IMR-90 (cell line): Measurements from ENCODE around the gene NAA15. TPM values are rescaled to one million over a fixed set of nuclear protein-coding genes. Genes with fewer than 3 reads are reported as not detected.
A peak's percentile ranks its signal among the peaks of the same experiment; 100 is the strongest.

Experiments used
- ATAC-seq: fragments of 200-7000 bp; cut with Tn5 transposase; 2 replicates; pipeline ENCODE4 v1.9.1; 2020; ENCODE audit warnings: low read depth, mild to moderate bottlenecking, moderate library complexity
- BruUV-seq: library from RNA; stranded (reverse); fragments of 400-500 nt; replicated peaks from 2 replicates; lab custom pipeline; 2021; lab: Mats Ljungman, UMichigan
- CTCF ChIA-PET: fragments of 300-600 bp; formaldehyde crosslinking; extraction: SDS; loops from one replicate; lab custom pipeline; 2021; ENCODE audit warnings: antibody characterized with exemption; lab: Yijun Ruan, JAX
- POLR2A ChIA-PET: fragments of 300-600 bp; sonication (Branson Sonifier 250); formaldehyde crosslinking; loops from one replicate; lab custom pipeline; 2022; ENCODE audit warnings: antibody characterized with exemption; ENCODE audit not compliant: unreplicated experiment; lab: Charles Lee
- DNase-seq: peaks from one replicate; pipeline ENCODE4 v3.0.0; 2013
- H2AFZ ChIP-seq: replicated peaks from 2 replicates; pipeline ENCODE3; 2013; ENCODE audit warnings: low read length, mild to moderate bottlenecking; ENCODE audit not compliant: poor library complexity
- H2AK5ac ChIP-seq: 2 replicates; pipeline ENCODE4 v1.6.1; 2013; ENCODE audit warnings: low read depth, low read length, inconsistent platforms
- H2AK9ac ChIP-seq: replicated peaks from 2 replicates; pipeline ENCODE3; 2013; ENCODE audit warnings: mild to moderate bottlenecking, low read depth, low read length, moderate library complexity; ENCODE audit not compliant: poor library complexity
- H2BK120ac ChIP-seq: 2 replicates; pipeline ENCODE4 v1.6.1; 2013; ENCODE audit warnings: low read depth, low read length, inconsistent platforms
- H2BK15ac ChIP-seq: 3 replicates; pipeline ENCODE4 v1.6.1; 2013; ENCODE audit warnings: low read depth, low read length, inconsistent platforms
- H2BK20ac ChIP-seq: 2 replicates; pipeline ENCODE4 v1.6.1; 2013; ENCODE audit warnings: low read depth, mild to moderate bottlenecking, inconsistent platforms, low read length, moderate library complexity
- H2BK5ac ChIP-seq: 2 replicates; pipeline ENCODE4 v1.6.1; 2013; ENCODE audit warnings: mild to moderate bottlenecking, low read depth, low read length, inconsistent platforms; ENCODE audit not compliant: poor library complexity, severe bottlenecking
- H3K14ac ChIP-seq: replicated peaks from 2 replicates; pipeline ENCODE4 v1.6.1; 2013; ENCODE audit warnings: low read depth, low read length, inconsistent platforms
- H3K18ac ChIP-seq: 2 replicates; pipeline ENCODE4 v1.6.1; 2013; ENCODE audit warnings: low read depth, low read length, control low read depth
- H3K23ac ChIP-seq: 2 replicates; pipeline ENCODE4 v1.6.1; 2013; ENCODE audit warnings: low read depth, low read length, inconsistent platforms
- H3K27ac ChIP-seq: 2 replicates; pipeline ENCODE4 v1.5.1; 2013; ENCODE audit warnings: mild to moderate bottlenecking, control low read depth, low read length; ENCODE audit not compliant: insufficient read depth
- H3K27me3 ChIP-seq: 2 replicates; pipeline ENCODE4 v1.6.1; 2013; ENCODE audit warnings: low read length; ENCODE audit not compliant: control insufficient read depth, insufficient read depth
- H3K36me3 ChIP-seq: 2 replicates; pipeline ENCODE4 v1.6.1; 2013; ENCODE audit warnings: low read length, mixed read lengths; ENCODE audit not compliant: control insufficient read depth, insufficient read depth
- H3K4ac ChIP-seq: 2 replicates; pipeline ENCODE4 v1.6.1; 2013; ENCODE audit warnings: low read depth, low read length, inconsistent platforms
- H3K4me1 ChIP-seq: 2 replicates; pipeline ENCODE4 v1.6.1; 2013; ENCODE audit warnings: low read length, mixed read lengths; ENCODE audit not compliant: control insufficient read depth, insufficient read depth
- H3K4me2 ChIP-seq: 2 replicates; pipeline ENCODE4 v1.6.1; 2013; ENCODE audit warnings: low read depth, mild to moderate bottlenecking, control low read depth, low read length, moderate library complexity
- H3K4me3 ChIP-seq: 2 replicates; pipeline ENCODE4 v1.5.1; 2013; ENCODE audit warnings: low read depth, mild to moderate bottlenecking, control low read depth, low read length, moderate library complexity; ENCODE audit not compliant: insufficient read depth
- H3K56ac ChIP-seq: 2 replicates; pipeline ENCODE4 v1.6.1; 2013; ENCODE audit warnings: low read length, inconsistent platforms; ENCODE audit not compliant: insufficient read depth; ENCODE audit errors: extremely low read depth
- H3K79me1 ChIP-seq, 2 experiments: 2 replicates each; pipeline ENCODE4 v1.6.1; 2013; ENCODE audit warnings: low read length in 2 of 2, inconsistent platforms in 1 of 2, low read depth in 1 of 2
- H3K9ac ChIP-seq: 2 replicates; pipeline ENCODE4 v1.6.1; 2013; ENCODE audit warnings: low read depth, low read length, control low read depth
- H3K9me1 ChIP-seq: 2 replicates; pipeline ENCODE4 v1.6.1; 2013; ENCODE audit warnings: low read length, inconsistent platforms; ENCODE audit not compliant: insufficient read depth
- H3K9me3 ChIP-seq: 2 replicates; pipeline ENCODE4 v1.6.1; 2013; ENCODE audit warnings: low read length; ENCODE audit not compliant: control insufficient read depth, insufficient read depth
- H4K20me1 ChIP-seq: 2 replicates; pipeline ENCODE4 v1.6.1; 2013; ENCODE audit warnings: low read length, inconsistent platforms; ENCODE audit not compliant: insufficient read depth
- H4K5ac ChIP-seq: 2 replicates; pipeline ENCODE4 v1.6.1; 2013; ENCODE audit warnings: mild to moderate bottlenecking, low read depth, low read length, control low read depth
- H4K8ac ChIP-seq, 2 experiments: 2 replicates each; pipeline ENCODE4 v1.6.1; 2013; ENCODE audit warnings: low read depth in 2 of 2, low read length in 2 of 2, control low read depth in 1 of 2, inconsistent platforms in 1 of 2
- H4K91ac ChIP-seq: 2 replicates; pipeline ENCODE4 v1.6.1; 2013; ENCODE audit warnings: low read depth, low read length, inconsistent platforms; ENCODE audit not compliant: insufficient read depth
- BHLHE40 ChIP-seq: fragments of 150-350 bp; IDR thresholded peaks from 2 replicates; pipeline ENCODE4 v1.6.1; 2016; ENCODE audit warnings: mild to moderate bottlenecking, low read depth, low read length
- FOS ChIP-seq: fragments of 150-350 bp; IDR thresholded peaks from 2 replicates; pipeline ENCODE4 v1.6.1; 2016; ENCODE audit warnings: low read depth, low read length
- MAZ ChIP-seq: IDR thresholded peaks from 2 replicates; pipeline ENCODE4 v1.6.1; 2012; ENCODE audit warnings: low read depth, mild to moderate bottlenecking, low read length, improper control_type of control experiment, moderate library complexity, borderline replicate concordance
- MXI1 ChIP-seq: IDR thresholded peaks from 2 replicates; pipeline ENCODE4 v1.6.1; 2012; ENCODE audit warnings: low read depth, mild to moderate bottlenecking, low read length, moderate library complexity, borderline replicate concordance
- NFE2L2 ChIP-seq: fragments of 150-350 bp; IDR thresholded peaks from 2 replicates; pipeline ENCODE4 v1.6.1; 2016; ENCODE audit warnings: low read depth, mild to moderate bottlenecking, low read length
- POLR2A ChIP-seq: IDR thresholded peaks from 2 replicates; pipeline ENCODE4 v1.6.1; 2012; ENCODE audit warnings: mild to moderate bottlenecking, low read depth, low read length
- RAD21 ChIP-seq: IDR thresholded peaks from 2 replicates; pipeline ENCODE4 v1.6.1; 2012; ENCODE audit warnings: low read length, improper control_type of control experiment
- RCOR1 ChIP-seq: IDR thresholded peaks from 2 replicates; pipeline ENCODE4 v1.6.1; 2012; ENCODE audit warnings: mild to moderate bottlenecking, low read length, improper control_type of control experiment; ENCODE audit not compliant: insufficient replicate concordance
- RFX5 ChIP-seq: IDR thresholded peaks from 2 replicates; pipeline ENCODE4 v1.8.0; 2012; ENCODE audit warnings: low read depth, mild to moderate bottlenecking, low read length, moderate library complexity
- WGBS, 2 experiments: methylation state at CpG; one replicate each; pipeline versions ENCODE4 v1.1.5 to v1.1.7; 2013; ENCODE audit warnings: missing lambda C conversion rate in 2 of 2; ENCODE audit not compliant: insufficient read length in 1 of 2; ENCODE audit errors: extremely low coverage in 2 of 2; 5-methylcytosine and 5-hydroxymethylcytosine counted together
- dilution Hi-C: fragments of 300-500 bp; cut with HindIII; formaldehyde crosslinking; loops from one replicate; pipeline ENCODE4 v1.14.3; 2018; ENCODE audit warnings: low sequenced_read_pairs; ENCODE audit not compliant: unreplicated experiment
- in situ Hi-C: fragments of 300-500 bp; cut with MboI; formaldehyde crosslinking; loops from 3 replicates; pipeline ENCODE4 v1.14.3; 2019; ENCODE audit warnings: low sequenced_read_pairs, inconsistent platforms, mixed read lengths
- intact Hi-C: fragments of 100-400 bp; cut with micrococcal nuclease; formaldehyde crosslinking; loops from 2 replicates; pipeline ENCODE4 v1.10.0; 2022
- polyA plus RNA-seq, 3 experiments: library from polyadenylated mRNA; depleted of rRNA; stranded (reverse); fragments of >200 nt; gene quantifications; 2 replicates each; pipeline ENCODE4 v1.2.3, GENCODE V29; 2012; ENCODE audit warnings: low replicate concordance in 1 of 3
- total RNA-seq: library from RNA; depleted of rRNA; stranded (reverse); fragments of >200 nt; gene quantifications from 2 replicates; pipeline ENCODE4 v1.2.3, GENCODE V29; 2012
- TF ChIP-seq, protein P1 (sequence below): fragments of 150-350 bp; IDR thresholded peaks from 2 replicates; pipeline ENCODE4 v1.6.1; 2017; ENCODE audit warnings: mild to moderate bottlenecking, antibody characterized with exemption, low read length, low read depth
- TF ChIP-seq, protein P2 (sequence below): fragments of 150-350 bp; IDR thresholded peaks from 2 replicates; pipeline ENCODE4 v1.6.1; 2016; ENCODE audit warnings: low read depth, mild to moderate bottlenecking, low read length, moderate library complexity, borderline replicate concordance

The NAA15 gene
- total and polyA plus RNA-seq, 2 of the 4 experiments (the other 2 are of a cell fraction) = 11.0 to 43.4 TPM

DNA sequence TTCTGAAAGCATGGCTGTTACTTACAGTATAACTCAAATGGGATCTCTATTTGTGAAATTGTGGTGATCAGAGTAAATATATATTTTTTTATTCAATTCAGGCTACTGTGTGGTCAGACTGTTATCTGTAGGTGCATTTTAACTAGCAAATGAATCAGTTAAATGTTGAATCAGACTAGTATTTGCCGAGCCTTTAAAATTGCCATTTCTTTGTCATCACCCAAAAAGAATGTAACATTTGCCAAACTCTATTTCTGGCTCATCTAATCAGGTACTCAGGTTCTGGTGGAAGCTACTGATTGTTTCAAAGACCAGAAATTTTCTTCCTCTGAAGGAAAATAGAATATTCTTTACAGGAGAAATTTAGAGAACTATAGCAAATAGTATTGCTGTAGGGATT, 1.8 kb upstream of the NAA15 start:
- H3K14ac ChIP-seq = peak overlapping the region; percentile 34
- no peak overlapping the region for H2AK5ac ChIP-seq
- no peak overlapping the region for H2BK20ac ChIP-seq
- H4K20me1 ChIP-seq = peaks cover 23% of the 10 kb centered on the region
- intact Hi-C loops = no loop called here
- no peak overlapping the region for H2AK9ac ChIP-seq
- H3K79me1 ChIP-seq = peaks cover 10 to 41% of the 10 kb centered on the region in 2 experiments
- CTCF ChIA-PET = interaction anchor here (0.7 to 1.6 kb wide), 2 partner anchors 32 to 99 kb away, joined by 3 to 4 read pairs; no protein-coding TSS in a partner anchor
- H3K4ac ChIP-seq = no peak overlapping the region
- no peak overlapping the region for H3K27ac ChIP-seq
- no peak for TF ChIP-seq RAD21
- TF ChIP-seq, protein P1, sequence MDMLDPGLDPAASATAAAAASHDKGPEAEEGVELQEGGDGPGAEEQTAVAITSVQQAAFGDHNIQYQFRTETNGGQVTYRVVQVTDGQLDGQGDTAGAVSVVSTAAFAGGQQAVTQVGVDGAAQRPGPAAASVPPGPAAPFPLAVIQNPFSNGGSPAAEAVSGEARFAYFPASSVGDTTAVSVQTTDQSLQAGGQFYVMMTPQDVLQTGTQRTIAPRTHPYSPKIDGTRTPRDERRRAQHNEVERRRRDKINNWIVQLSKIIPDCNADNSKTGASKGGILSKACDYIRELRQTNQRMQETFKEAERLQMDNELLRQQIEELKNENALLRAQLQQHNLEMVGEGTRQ = no peak
- TF ChIP-seq, protein P2, sequence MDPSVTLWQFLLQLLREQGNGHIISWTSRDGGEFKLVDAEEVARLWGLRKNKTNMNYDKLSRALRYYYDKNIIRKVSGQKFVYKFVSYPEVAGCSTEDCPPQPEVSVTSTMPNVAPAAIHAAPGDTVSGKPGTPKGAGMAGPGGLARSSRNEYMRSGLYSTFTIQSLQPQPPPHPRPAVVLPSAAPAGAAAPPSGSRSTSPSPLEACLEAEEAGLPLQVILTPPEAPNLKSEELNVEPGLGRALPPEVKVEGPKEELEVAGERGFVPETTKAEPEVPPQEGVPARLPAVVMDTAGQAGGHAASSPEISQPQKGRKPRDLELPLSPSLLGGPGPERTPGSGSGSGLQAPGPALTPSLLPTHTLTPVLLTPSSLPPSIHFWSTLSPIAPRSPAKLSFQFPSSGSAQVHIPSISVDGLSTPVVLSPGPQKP = no peak
- TF ChIP-seq POLR2A = no peak
- no peak for TF ChIP-seq MXI1
- TF ChIP-seq NFE2L2 = no peak
- no peak for TF ChIP-seq RCOR1
- TF ChIP-seq FOS = no peak
- no peak for TF ChIP-seq RFX5
- no peak for TF ChIP-seq MAZ
- no peak for TF ChIP-seq BHLHE40
- H2BK5ac ChIP-seq = peak overlapping the region; percentile 9
- H3K9ac ChIP-seq = no peak overlapping the region; the same call in 1 of the 2 replicates
- no peak overlapping the region for H3K18ac ChIP-seq
- H2BK120ac ChIP-seq = no peak overlapping the region
- WGBS, 2 experiments = no CpG with 5 or more reads among the region's 1 CpG
- POLR2A ChIA-PET = no interaction called here
- H3K9me3 ChIP-seq = no peaks in the 10 kb centered on the region
- H4K91ac ChIP-seq = no peak overlapping the region
- no peak overlapping the region for H4K5ac ChIP-seq
- peak overlapping the region; percentile 25; the same call in 1 of the 2 replicates for H3K4me2 ChIP-seq
- H4K8ac ChIP-seq = no peak overlapping the region
- ATAC-seq = no peak
- H3K4me1 ChIP-seq = peaks cover 6% of the 10 kb centered on the region
- no peak overlapping the region for H3K4me3 ChIP-seq
- H3K56ac ChIP-seq = no peak overlapping the region
- in situ Hi-C loops = loop anchor here (5.0 to 10.0 kb wide), 3 partner anchors 67 to 195 kb away; no protein-coding TSS in a partner anchor
- dilution Hi-C loops = no loop called here
- no peak overlapping the region for H2BK15ac ChIP-seq
- peak; percentile 47 for DNase-seq
- no peak overlapping the region for H3K23ac ChIP-seq
- BruUV-seq = no TSS peak
- H3K9me1 ChIP-seq = 0 out of 2 replicates have a peak, but pooled peaks cover 2% of the 10 kb centered on the region
- H2AFZ ChIP-seq = no peak overlapping the region
- no peaks in the 10 kb centered on the region for H3K27me3 ChIP-seq
- 0 out of 2 replicates have a peak, but pooled peaks cover 1% of the 10 kb centered on the region for H3K36me3 ChIP-seq
